Spleen (tissue), 11 donors: ENCODE data around the gene KLF16. TPM values are rescaled to one million over a fixed set of nuclear protein-coding genes. Genes with fewer than 3 reads are reported as not detected.
A peak's percentile ranks its signal among the peaks of the same experiment; 100 is the strongest.

Experiments
- DNase-seq: peaks from one replicate; pipeline ENCODE4 v3.0.0-alpha.2; 2020
- H3K27ac ChIP-seq, 8 donors: fragments of 200-600 bp; sonication (generic) in 7 of 8; 1 replicate in 4 of 8; 2 replicates in 4 of 8; pipeline versions ENCODE4 v1.5.0 to v1.8.0; 2016 to 2021; ENCODE audit warnings: inconsistent platforms in 4 of 8, mild to moderate bottlenecking in 4 of 8, moderate library complexity in 1 of 8
- H3K27me3 ChIP-seq, 7 donors: fragments of 200-600 bp; sonication (generic) in 6 of 7; replicated peaks in 1 of 7; 1 replicate in 4 of 7; 2 replicates in 3 of 7; pipeline versions ENCODE4 v1.5.0 to v1.8.0; 2016 to 2021; ENCODE audit warnings: inconsistent platforms in 3 of 7, mild to moderate bottlenecking in 1 of 7
- H3K36me3 ChIP-seq, 6 donors: fragments of 200-600 bp; sonication (generic) in 5 of 6; 1 replicate in 4 of 6; 2 replicates in 2 of 6; pipeline versions ENCODE4 v1.5.0 to v1.8.0; 2016 to 2021; ENCODE audit warnings: inconsistent platforms in 2 of 6
- H3K4me1 ChIP-seq, 6 donors: fragments of 200-600 bp; sonication (generic) in 5 of 6; 1 replicate in 3 of 6; 2 replicates in 3 of 6; pipeline versions ENCODE4 v1.5.0 to v1.8.0; 2016 to 2021; ENCODE audit warnings: inconsistent platforms in 3 of 6
- H3K4me3 ChIP-seq, 8 donors: fragments of 200-600 bp; sonication (generic) in 7 of 8; 1 replicate in 4 of 8; 2 replicates in 4 of 8; pipeline versions ENCODE4 v1.5.0 to v1.8.0; 2016 to 2021; ENCODE audit warnings: inconsistent platforms in 4 of 8, mild to moderate bottlenecking in 4 of 8, moderate library complexity in 2 of 8
- H3K9me3 ChIP-seq, 8 donors: fragments of 200-600 bp; sonication (generic) in 7 of 8; 1 replicate in 4 of 8; 2 replicates in 4 of 8; pipeline versions ENCODE4 v1.5.0 to v1.8.0; 2016 to 2021; ENCODE audit warnings: inconsistent platforms in 4 of 8
- POLR2A ChIP-seq, 3 donors: fragments of 450-650 bp; IDR thresholded peaks; one replicate each; pipeline ENCODE4 v1.5.1; 2017; ENCODE audit warnings: antibody characterized with exemption in 3 of 3, mild to moderate bottlenecking in 1 of 3
- POLR2AphosphoS5 ChIP-seq, 3 donors: sonication (generic); formaldehyde crosslinking; IDR thresholded peaks; one replicate each; pipeline ENCODE4 v1.5.1; 2017; ENCODE audit warnings: antibody characterized with exemption in 3 of 3
- WGBS, 5 donors: extraction: QIAGEN DNeasy Blood & Tissue Kit in 3 of 5; methylation state at CpG; one replicate each; pipeline versions ENCODE4 v1.1.5 to v1.1.7; 2013 to 2018; 5-methylcytosine and 5-hydroxymethylcytosine counted together
- intact Hi-C: fragments of 100-400 bp; cut with DNase I; formaldehyde crosslinking; loops from one replicate; pipeline ENCODE4 v1.15.0; 2023; ENCODE audit warnings: low total_unique reads
- polyA plus RNA-seq, 3 donors: library from polyadenylated mRNA; stranded (reverse); fragments of 200-250 nt; gene quantifications; one replicate each; pipeline ENCODE4 v1.2.1, GENCODE V29; 2013
- total RNA-seq, 7 donors: library from RNA; depleted of rRNA in 3 of 7; stranded (reverse); fragments of >200 nt in 3 of 7; fragmentation: NEBNext Ultra II Directional in 4 of 7; extraction: Animal tissue kit (Norgen Biotek cat#: 25700) in 4 of 7; gene quantifications; one replicate each; pipeline versions ENCODE4 v1.1.0 to v1.2.1, GENCODE V29; 2016 to 2021
- TF ChIP-seq, protein P1 (sequence below), 11 experiments: fragments of 200-600 bp in 7 of 11; fragments of 450-650 bp in 4 of 11; sonication (generic) in 4 of 11; IDR thresholded peaks in 8 of 11; conservative IDR thresholded peaks in 3 of 11; 1 replicate in 7 of 11; 2 replicates in 4 of 11; pipeline versions ENCODE4 v1.4.0 to v1.8.0; 2016 to 2021; ENCODE audit warnings: antibody characterized with exemption in 11 of 11, inconsistent platforms in 4 of 11, mild to moderate bottlenecking in 1 of 11
- donor health status: healthy with polysubstance abuse.
- donor health status: DM: no; HTN: no; CAD: no; lungs with moderate emphysema.
- donor health status: DM: no; HTN: no; CAD: no.
- donor health status: Bipolar disorder and iron deficiency.
- donor health status: healthy.
- donor health status: DM: no; HTN: no; CAD: no.
- donor health status: DM: yes; HTN: yes; CAD: no.

Gene KLF16
- total and polyA plus RNA-seq, 10 donors, result 7.1 to 39.0 (median 18.4) TPM

- intact Hi-C loops, result no loop called here
- peak overlapping the region; percentile 61 to 89 (median 82) for H3K27ac ChIP-seq
- no peak for TF ChIP-seq POLR2A (IDR thresholded peaks at IDR 0.05)
- TF ChIP-seq, protein P1, sequence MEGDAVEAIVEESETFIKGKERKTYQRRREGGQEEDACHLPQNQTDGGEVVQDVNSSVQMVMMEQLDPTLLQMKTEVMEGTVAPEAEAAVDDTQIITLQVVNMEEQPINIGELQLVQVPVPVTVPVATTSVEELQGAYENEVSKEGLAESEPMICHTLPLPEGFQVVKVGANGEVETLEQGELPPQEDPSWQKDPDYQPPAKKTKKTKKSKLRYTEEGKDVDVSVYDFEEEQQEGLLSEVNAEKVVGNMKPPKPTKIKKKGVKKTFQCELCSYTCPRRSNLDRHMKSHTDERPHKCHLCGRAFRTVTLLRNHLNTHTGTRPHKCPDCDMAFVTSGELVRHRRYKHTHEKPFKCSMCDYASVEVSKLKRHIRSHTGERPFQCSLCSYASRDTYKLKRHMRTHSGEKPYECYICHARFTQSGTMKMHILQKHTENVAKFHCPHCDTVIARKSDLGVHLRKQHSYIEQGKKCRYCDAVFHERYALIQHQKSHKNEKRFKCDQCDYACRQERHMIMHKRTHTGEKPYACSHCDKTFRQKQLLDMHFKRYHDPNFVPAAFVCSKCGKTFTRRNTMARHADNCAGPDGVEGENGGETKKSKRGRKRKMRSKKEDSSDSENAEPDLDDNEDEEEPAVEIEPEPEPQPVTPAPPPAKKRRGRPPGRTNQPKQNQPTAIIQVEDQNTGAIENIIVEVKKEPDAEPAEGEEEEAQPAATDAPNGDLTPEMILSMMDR (IDR thresholded peaks at IDR 0.05 in 8 of 11, conservative IDR thresholded peaks at IDR 0.05 in 3 of 11), result no peak
- TF ChIP-seq POLR2AphosphoS5 (IDR thresholded peaks at IDR 0.05), result peak in 2 of 3 donors; percentile 8 to 40
- DNase-seq, result no peak
- H3K4me3 ChIP-seq, result peak overlapping the region in 7 of 8 donors; percentile 37 to 67 (median 44)
- H3K4me1 ChIP-seq, result peaks cover 0 to 97% (median 42%) of the 10 kb centered on the region in 6 donors
- no peaks in the 10 kb centered on the region for H3K9me3 ChIP-seq
- WGBS, 5 donors, result 77 to 94% (median 84%) methylated on average over 21 to 41 of the region's 41 CpGs
- H3K27me3 ChIP-seq, result no peaks in the 10 kb centered on the region
- peaks cover 2 to 97% (median 57%) of the 10 kb centered on the region in 6 donors for H3K36me3 ChIP-seq
Measured at GRCh38 chr19:1827566-1828278, 35.7 kb downstream of the KLF16 start.

- TF ChIP-seq POLR2A (IDR thresholded peaks at IDR 0.05) (no peak), POLR2AphosphoS5 (IDR thresholded peaks at IDR 0.05) (peak; percentile 63 to 81 (median 79))
- TF ChIP-seq, protein P1 (IDR thresholded peaks at IDR 0.05 in 8 of 11, conservative IDR thresholded peaks at IDR 0.05 in 3 of 11), result no peak
- Histone ChIP-seq H3K4me3 (peak overlapping the region; percentile 16 to 67 (median 42)), H3K9me3 (no peaks in the 10 kb centered on the region), H3K4me1 (peaks cover 0 to 96% (median 41%) of the 10 kb centered on the region in 6 donors), H3K27ac (peak overlapping the region; percentile 61 to 89 (median 82)), H3K36me3 (peaks cover 2 to 99% (median 64%) of the 10 kb centered on the region in 6 donors), H3K27me3 (no peaks in the 10 kb centered on the region)
- intact Hi-C loops, result no loop called here
- WGBS, 5 donors, result 50 to 78% (median 64%) methylated on average over 48 to 63 of the region's 63 CpGs
- no peak for DNase-seq
Measured at GRCh38 chr19:1826557-1827521, 36.5 kb downstream of the KLF16 start.

- peak overlapping the region; percentile 22 to 89 (median 82) for H3K27ac ChIP-seq
- no peaks in the 10 kb centered on the region for H3K9me3 ChIP-seq
- DNase-seq, result peak; percentile 94
- H3K4me1 ChIP-seq, result peaks cover 0 to 90% (median 39%) of the 10 kb centered on the region in 6 donors
- H3K4me3 ChIP-seq, result peak overlapping the region in 7 of 8 donors; percentile 37 to 67 (median 44)
- H3K36me3 ChIP-seq, result peaks cover 2 to 100% (median 72%) of the 10 kb centered on the region in 6 donors
- WGBS, 5 donors, result 34 to 40% (median 39%) methylated on average over 12 to 15 of the region's 15 CpGs
- TF ChIP-seq POLR2A (IDR thresholded peaks at IDR 0.05) (no peak), POLR2AphosphoS5 (IDR thresholded peaks at IDR 0.05) (peak; percentile 48 to 67 (median 62))
- TF ChIP-seq, protein P1 (IDR thresholded peaks at IDR 0.05 in 8 of 11, conservative IDR thresholded peaks at IDR 0.05 in 3 of 11), result peak; percentile 82 to 97 (median 94)
- intact Hi-C loops, result no loop called here
- H3K27me3 ChIP-seq, result no peaks in the 10 kb centered on the region
Measured at GRCh38 chr19:1825909-1826556, 37.3 kb downstream of the KLF16 start.
